HAP-1 (cell line): ENCODE data around the gene CHFR.
A peak's percentile ranks its signal among the peaks of the same experiment; 100 is the strongest.
"Not testable (repeated sequence)": the region's sequence is repeated elsewhere in the genome, so short reads cannot be mapped to it uniquely, and the experiment has no call there.

ENCODE experiments used
- DNase-seq, 2 experiments: peaks; one replicate each; pipeline ENCODE4 v3.0.0-alpha.2; 2016 to 2020; ENCODE audit warnings: low spot score in 2 of 2
- H3K27me3 ChIP-seq: fragments of 250-450 bp; sonication (Bioruptor Pico); 2 replicates; pipeline ENCODE4 v1.5.1; 2020; ENCODE audit warnings: low read depth, mild to moderate bottlenecking, moderate library complexity
- H3K36me3 ChIP-seq: fragments of 250-450 bp; sonication (Bioruptor Pico); replicated peaks from 2 replicates; pipeline ENCODE4 v1.5.1; 2020; ENCODE audit warnings: mild to moderate bottlenecking
- H3K4me1 ChIP-seq: fragments of 250-450 bp; sonication (Bioruptor Pico); 2 replicates; pipeline ENCODE4 v1.5.1; 2020; ENCODE audit warnings: mild to moderate bottlenecking
- H3K4me3 ChIP-seq: fragments of 250-450 bp; sonication (Bioruptor Pico); 2 replicates; pipeline ENCODE4 v1.5.1; 2020; ENCODE audit warnings: mild to moderate bottlenecking, moderate library complexity
- H3K9me3 ChIP-seq: fragments of 250-450 bp; sonication (Bioruptor Pico); 2 replicates; pipeline ENCODE4 v1.5.1; 2020; ENCODE audit warnings: mild to moderate bottlenecking, moderate library complexity
- in situ Hi-C: fragments of 300-500 bp; cut with MboI; formaldehyde crosslinking; loops from 3 replicates; pipeline ENCODE4 v1.14.3; 2020; ENCODE audit warnings: low sequenced_read_pairs, inconsistent platforms, mixed read lengths

Gene CHFR

GRCh38 chr12:132907789-132908144 is 20.4 kb upstream of the CHFR start:
- DNase-seq, in situ Hi-C loops, H3K4me3 ChIP-seq: not testable (repeated sequence)

GRCh38 chr12:132907216-132907615 is 19.8 kb upstream of the CHFR start:
- H3K27me3 ChIP-seq, result no peaks in the 10 kb centered on the region
- no peak for DNase-seq
- no peaks in the 10 kb centered on the region for H3K36me3 ChIP-seq
- H3K4me3 ChIP-seq, result no peak overlapping the region
- H3K4me1 ChIP-seq, result no peaks in the 10 kb centered on the region
- no peaks in the 10 kb centered on the region; the same call in 1 of the 2 replicates for H3K9me3 ChIP-seq
- in situ Hi-C loops, result no loop called here

More at GRCh38 chr12:132907789-132908144, 20.4 kb upstream of the CHFR start:
- not testable (repeated sequence) for H3K4me1 ChIP-seq, H3K27me3 ChIP-seq, H3K9me3 ChIP-seq, H3K36me3 ChIP-seq

DNA sequence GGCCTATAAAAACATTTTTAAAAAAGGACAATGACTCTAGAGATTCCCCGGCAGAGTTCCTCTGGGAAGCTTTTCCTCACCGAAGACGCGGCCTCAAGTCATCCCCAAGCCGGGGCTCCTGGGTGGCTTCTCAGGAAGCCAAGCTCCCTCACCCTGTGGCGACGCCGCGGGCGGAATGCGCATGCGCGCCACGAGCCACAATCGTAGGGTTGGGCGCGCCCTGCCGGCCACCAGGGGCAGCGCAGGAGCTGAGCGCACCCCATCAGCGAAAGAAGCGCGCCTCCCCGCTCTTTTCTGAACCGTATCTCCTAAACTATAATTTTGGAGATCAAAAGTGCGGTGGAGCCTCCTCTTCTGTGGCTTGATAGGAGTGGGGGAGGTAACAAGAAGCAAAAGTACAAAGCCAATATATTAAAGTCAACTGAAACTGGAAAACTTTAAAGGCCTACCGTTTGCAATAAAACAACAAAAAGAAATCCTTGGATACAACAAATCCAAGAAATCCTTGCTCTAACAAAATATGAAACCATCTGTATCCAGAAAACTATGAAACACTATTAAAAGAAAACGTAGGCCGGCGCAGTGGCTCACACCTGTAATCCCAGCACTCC is 17.4 kb upstream of the CHFR start:
- Histone ChIP-seq H3K9me3 (no peaks in the 10 kb centered on the region; the same call in 1 of the 2 replicates), H3K4me3 (no peak overlapping the region), H3K36me3 (no peaks in the 10 kb centered on the region), H3K4me1 (no peaks in the 10 kb centered on the region), H3K27me3 (no peaks in the 10 kb centered on the region)
- in situ Hi-C loops, result no loop called here
- no peak for DNase-seq

DNA sequence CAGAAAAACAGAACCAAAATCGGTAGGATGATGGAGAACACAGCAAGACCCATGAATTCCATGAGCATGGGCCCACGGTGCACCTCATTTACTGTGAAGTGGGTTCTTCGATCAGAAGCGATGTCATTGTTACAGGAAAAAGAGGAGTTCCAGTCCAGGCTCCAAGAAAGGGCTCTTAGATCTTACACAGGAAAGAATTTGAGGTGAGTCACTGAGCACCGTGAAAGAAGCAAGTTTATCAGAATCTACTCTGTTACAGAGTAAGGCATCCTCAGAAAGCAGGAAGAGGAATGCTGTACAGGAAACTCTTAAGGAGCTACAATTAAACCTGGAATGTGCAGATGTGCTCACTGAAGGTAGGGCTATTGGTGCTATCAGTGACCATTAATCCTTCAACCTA is 11.6 kb upstream of the CHFR start:
- Histone ChIP-seq H3K27me3 (no peaks in the 10 kb centered on the region), H3K36me3 (no peaks in the 10 kb centered on the region), H3K9me3 (no peaks in the 10 kb centered on the region), H3K4me1 (no peaks in the 10 kb centered on the region), H3K4me3 (no peak overlapping the region)
- in situ Hi-C loops, result no loop called here
- DNase-seq, result no peak

GRCh38 chr12:132888852-132889251 is 1.4 kb upstream of the CHFR start:
- no peak overlapping the region for H3K4me3 ChIP-seq
- in situ Hi-C loops, result no loop called here
- DNase-seq, result no peak
- peaks cover 9% of the 10 kb centered on the region for H3K9me3 ChIP-seq
- no peaks in the 10 kb centered on the region for H3K36me3 ChIP-seq
- H3K27me3 ChIP-seq, result no peaks in the 10 kb centered on the region
- H3K4me1 ChIP-seq, result no peaks in the 10 kb centered on the region

DNA sequence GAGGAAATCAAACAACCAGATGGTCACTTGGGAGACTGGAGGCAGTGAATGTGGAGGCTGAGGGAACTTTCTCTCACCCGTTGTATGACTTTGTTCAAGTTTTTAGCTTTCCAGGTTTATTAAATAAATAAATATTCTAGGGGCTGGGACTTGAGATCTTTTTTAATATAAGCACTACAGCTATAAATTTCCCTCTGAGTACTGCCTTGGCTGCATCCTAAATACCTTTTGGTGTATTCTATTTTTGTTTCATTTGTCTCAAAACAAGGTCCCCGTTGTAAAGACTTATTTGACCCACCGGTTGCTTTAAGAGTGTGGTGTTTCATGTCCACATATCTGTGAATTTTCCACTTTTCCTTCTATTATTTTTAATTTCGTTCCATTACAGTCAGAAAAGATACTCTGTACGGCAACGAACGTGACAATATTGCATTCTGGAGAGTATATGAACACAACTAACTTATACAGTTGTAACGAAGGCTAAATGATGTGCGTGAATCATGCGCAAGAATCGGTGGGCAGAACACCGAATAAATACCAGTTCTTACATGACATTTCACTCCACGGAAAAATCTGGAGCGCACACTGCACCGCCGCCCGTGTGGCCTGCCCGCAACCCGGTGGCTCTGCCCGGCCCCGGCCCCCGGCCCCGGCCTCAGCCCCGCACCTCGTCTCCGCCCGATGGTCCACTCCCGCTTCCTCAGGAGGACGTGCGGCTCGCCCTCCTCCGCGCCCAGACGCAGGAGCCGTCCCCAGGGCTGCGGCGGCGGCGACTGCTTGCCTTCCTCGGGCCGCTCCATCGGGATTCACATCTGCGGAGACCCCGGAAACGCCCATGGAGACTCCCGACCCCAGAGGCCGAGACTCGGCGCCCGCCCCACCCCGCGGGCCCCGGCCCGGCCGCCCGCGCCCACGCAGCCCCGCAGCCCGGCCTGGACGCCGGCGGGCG is 602 bp downstream of the CHFR start:
- DNase-seq, result peak in 1 of 2 experiments; percentile 10
- H3K9me3 ChIP-seq, result peaks cover 9% of the 10 kb centered on the region
- in situ Hi-C loops, result no loop called here
- H3K36me3 ChIP-seq, result no peaks in the 10 kb centered on the region
- peak overlapping the region; percentile 17; the same call in 1 of the 2 replicates for H3K4me3 ChIP-seq
- H3K4me1 ChIP-seq, result no peaks in the 10 kb centered on the region
- no peaks in the 10 kb centered on the region for H3K27me3 ChIP-seq

GRCh38 chr12:132881818-132882217 is 5.6 kb downstream of the CHFR start:
- in situ Hi-C loops, result no loop called here
- no peak for DNase-seq
- no peak overlapping the region for H3K4me3 ChIP-seq
- no peaks in the 10 kb centered on the region for H3K4me1 ChIP-seq
- H3K9me3 ChIP-seq, result peaks cover 2% of the 10 kb centered on the region; the same call in 1 of the 2 replicates
- H3K36me3 ChIP-seq, result no peaks in the 10 kb centered on the region
- no peaks in the 10 kb centered on the region for H3K27me3 ChIP-seq

GRCh38 chr12:132874620-132875019 is 12.8 kb downstream of the CHFR start:
- H3K27me3 ChIP-seq, H3K4me1 ChIP-seq, H3K9me3 ChIP-seq, in situ Hi-C loops, DNase-seq, H3K4me3 ChIP-seq, H3K36me3 ChIP-seq: not testable (repeated sequence)

DNA sequence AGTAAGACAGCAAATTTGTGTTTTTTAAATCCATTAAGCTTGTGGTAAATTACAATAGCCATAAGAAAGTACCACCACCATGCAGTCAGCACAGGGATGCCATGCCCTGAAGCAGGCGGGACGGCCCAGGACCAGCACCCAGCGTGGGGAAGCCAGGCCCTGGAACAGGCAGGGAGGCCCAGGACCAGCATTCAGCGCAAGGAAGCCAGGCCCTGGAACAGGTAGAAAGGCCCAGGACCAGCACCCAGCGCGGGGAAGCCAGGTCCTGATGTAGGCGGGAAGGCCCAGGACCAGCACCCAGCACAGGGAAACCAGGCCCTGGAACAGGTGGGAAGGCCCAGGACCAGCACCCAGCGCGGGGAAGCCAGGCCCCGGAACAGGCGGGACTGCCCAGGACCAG is 13.2 kb downstream of the CHFR start:
- no peaks in the 10 kb centered on the region for H3K9me3 ChIP-seq
- in situ Hi-C loops, result no loop called here
- no peaks in the 10 kb centered on the region for H3K27me3 ChIP-seq
- H3K36me3 ChIP-seq, result no peaks in the 10 kb centered on the region
- no peaks in the 10 kb centered on the region for H3K4me1 ChIP-seq
- H3K4me3 ChIP-seq, result no peak overlapping the region
- DNase-seq, result no peak

DNA sequence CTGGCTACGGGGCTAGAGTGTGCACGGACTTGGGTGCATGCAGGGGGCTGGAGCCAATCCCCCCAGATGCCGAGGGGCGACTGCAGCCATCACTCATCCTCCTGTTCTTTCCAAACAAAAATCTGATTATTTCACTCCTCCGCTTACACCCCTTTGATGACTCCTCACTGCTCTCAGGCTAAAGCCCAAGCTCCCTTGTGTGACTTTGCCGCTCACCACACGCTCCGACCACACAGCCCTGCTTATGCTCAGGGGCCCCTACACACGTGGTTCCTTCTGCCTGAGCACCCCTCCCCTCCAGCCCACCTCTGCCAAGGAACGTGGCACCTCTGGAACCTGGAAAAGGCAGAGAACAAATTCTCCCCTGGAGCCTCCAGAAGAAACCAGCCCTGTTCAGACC is 13.7 kb downstream of the CHFR start:
- H3K4me1 ChIP-seq, result no peaks in the 10 kb centered on the region
- in situ Hi-C loops, result no loop called here
- no peak overlapping the region for H3K4me3 ChIP-seq
- no peaks in the 10 kb centered on the region for H3K36me3 ChIP-seq
- no peaks in the 10 kb centered on the region for H3K9me3 ChIP-seq
- no peaks in the 10 kb centered on the region for H3K27me3 ChIP-seq
- DNase-seq, result no peak

- in situ Hi-C loops, result no loop called here
- no peaks in the 10 kb centered on the region for H3K4me1 ChIP-seq
- H3K36me3 ChIP-seq, result no peaks in the 10 kb centered on the region
- no peaks in the 10 kb centered on the region for H3K27me3 ChIP-seq
- H3K9me3 ChIP-seq, result no peaks in the 10 kb centered on the region
- no peak overlapping the region for H3K4me3 ChIP-seq
- DNase-seq, result no peak
Measured at GRCh38 chr12:132872975-132873421, 14.4 kb downstream of the CHFR start.

GRCh38 chr12:132872073-132872855 is 15.1 kb downstream of the CHFR start:
- DNase-seq, result no peak
- Histone ChIP-seq H3K4me1 (no peaks in the 10 kb centered on the region), H3K36me3 (no peaks in the 10 kb centered on the region), H3K27me3 (no peaks in the 10 kb centered on the region), H3K4me3 (no peak overlapping the region), H3K9me3 (no peaks in the 10 kb centered on the region)
- in situ Hi-C loops, result no loop called here

DNA sequence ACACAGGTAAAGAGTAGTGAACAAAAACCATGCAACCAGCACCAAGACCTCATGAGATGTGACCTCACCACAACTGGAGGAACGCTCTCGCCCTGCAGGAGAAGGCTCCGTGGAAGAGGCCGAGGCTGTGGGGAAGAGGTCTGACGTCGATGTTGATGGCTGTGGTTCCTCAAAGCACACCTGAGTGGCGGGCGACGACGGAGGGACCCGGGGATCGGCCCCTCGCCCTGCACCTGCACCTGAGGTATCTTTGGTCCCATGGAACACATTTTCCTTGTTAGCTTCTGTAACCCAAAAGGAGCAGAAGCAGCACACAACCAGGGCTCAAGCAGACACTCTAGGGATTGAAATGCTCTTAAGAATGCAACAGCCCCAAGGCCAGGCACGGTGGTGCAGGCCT is 17.9 kb downstream of the CHFR start:
- no peak for DNase-seq
- Histone ChIP-seq H3K9me3 (no peaks in the 10 kb centered on the region), H3K4me1 (no peaks in the 10 kb centered on the region), H3K4me3 (no peak overlapping the region), H3K36me3 (no peaks in the 10 kb centered on the region), H3K27me3 (no peaks in the 10 kb centered on the region)
- in situ Hi-C loops, result no loop called here
